ENCODE measurements around the gene ACMSD.

GRCh38 chr2:134866498-134867099 lies 28.2 kb downstream of the ACMSD start:
- TF ChIP-seq CTCF (IDR thresholded peaks at IDR 0.05) (no peak), POLR2A (IDR thresholded peaks at IDR 0.05) (no peak)

Measured in transverse colon (tissue), 3 donors.